ENCODE measurements around the gene RNF144B. TPM values are rescaled to one million over a fixed set of nuclear protein-coding genes. Genes with fewer than 3 reads are reported as not detected.

RNF144B gene
- polyA plus RNA-seq, 2 of the 4 experiments (the other 2 are of a cell fraction), result 0.36 to 0.49 TPM

- ChIA-PET CTCF (no interaction called here), POLR2A (no interaction called here)
- Histone ChIP-seq H3K27ac (peak overlapping the region; percentile 39 to 45; a peak in 4 of 6 replicates), H3K9me3 (no peaks in the 10 kb centered on the region), H3K4me3 (no peak overlapping the region), H3K4me1 (peaks cover 14% of the 10 kb centered on the region; the same call in 2 of the 3 replicates), H3K4me2 (peak overlapping the region; percentile 55; the same call in 2 of the 3 replicates)
- FAIRE-seq (no peak), ATAC-seq (no peak), DNase-seq (ENCODE audit: low read depth in 1 of 2, low spot score in 1 of 2) (peak in 1 of 2 experiments; percentile 2)
- 14% methylated on average over 2 of the region's 2 CpGs for WGBS (ENCODE audit: missing lambda C conversion rate)
- TF ChIP-seq EHF (CRISPR knock-in tag; IDR thresholded peaks at IDR 0.05) (no peak), MAFK (IDR thresholded peaks at IDR 0.05; ENCODE audit: partially characterized antibody) (no peak), ZSCAN20 (CRISPR knock-in tag; IDR thresholded peaks at IDR 0.05) (no peak), RNF2 (IDR thresholded peaks at IDR 0.05; ENCODE audit: borderline replicate concordance, low read depth) (no peak), BCL3 (IDR thresholded peaks at IDR 0.05) (no peak), HES2 (IDR thresholded peaks at IDR 0.05) (no peak), USF2 (IDR thresholded peaks at IDR 0.05) (no peak), HEYL (CRISPR knock-in tag; IDR thresholded peaks at IDR 0.05) (no peak), ZFP36 (IDR thresholded peaks at IDR 0.05; ENCODE audit: borderline replicate concordance, partially characterized antibody) (no peak), JUN (IDR thresholded peaks at IDR 0.05) (no peak), MAX (IDR thresholded peaks at IDR 0.05) (no peak), CBX8 (IDR thresholded peaks at IDR 0.05) (no peak), ZNF302 (CRISPR knock-in tag; IDR thresholded peaks at IDR 0.05) (no peak), FOSL2 (IDR thresholded peaks at IDR 0.05) (no peak), FOSL2 (CRISPR knock-in tag; IDR thresholded peaks at IDR 0.05) (no peak), CHD4 (IDR thresholded peaks at IDR 0.05; ENCODE audit: borderline replicate concordance) (no peak), KDM5A (IDR thresholded peaks at IDR 0.05) (no peak), EP300 (IDR thresholded peaks at IDR 0.05) (no peak), MYC (IDR thresholded peaks at IDR 0.05; ENCODE audit: borderline replicate concordance, low read length) (no peak)
Observed at GRCh38 chr6:18492972-18493371, 105.8 kb downstream of the RNF144B start.

- ChIA-PET POLR2A (no interaction called here), CTCF (no interaction called here)
- peak; percentile 7 to 54 for DNase-seq (ENCODE audit: low read depth in 1 of 2, low spot score in 1 of 2)
- H3K4me1 ChIP-seq, result peaks cover 14% of the 10 kb centered on the region; the same call in 2 of the 3 replicates
- ATAC-seq, result peak; percentile 39 to 80; a peak in 3 of 6 replicates
- no peaks in the 10 kb centered on the region for H3K9me3 ChIP-seq
- H3K4me2 ChIP-seq, result peak overlapping the region; percentile 55
- TF ChIP-seq HMGXB4 (CRISPR knock-in tag; IDR thresholded peaks at IDR 0.05; ENCODE audit: borderline replicate concordance) (no peak), REST (IDR thresholded peaks at IDR 0.05) (no peak), HDAC2 (IDR thresholded peaks at IDR 0.05) (no peak), GATA3 (IDR thresholded peaks at IDR 0.05; ENCODE audit: borderline replicate concordance) (0 out of 2 replicates have a peak, but pooled peaks have one; percentile 31), RARB (CRISPR knock-in tag; IDR thresholded peaks at IDR 0.05) (no peak)
- H3K27ac ChIP-seq, result peak overlapping the region; percentile 39 to 45; a peak in 3 of 6 replicates
- no peak for FAIRE-seq
- WGBS (ENCODE audit: missing lambda C conversion rate), result 12% methylated on average over 4 of the region's 4 CpGs
- H3K4me3 ChIP-seq, result no peak overlapping the region
Observed at GRCh38 chr6:18493382-18493891, 106.3 kb downstream of the RNF144B start.
